Nephron progenitor cell (in vitro differentiated cells): ENCODE results near the gene UNC13C.

Experiments
- DNase-seq: peaks from one replicate; pipeline ENCODE4 v3.0.0; 2021
- H3K27ac Mint-ChIP-seq: 2 replicates; pipeline ENCODE4 v1.8.0; 2021; ENCODE audit warnings: mild to moderate bottlenecking, moderate library complexity, mixed read lengths
- H3K27me3 Mint-ChIP-seq: 2 replicates; pipeline ENCODE4 v1.8.0; 2021; ENCODE audit warnings: mild to moderate bottlenecking, low read depth, mixed read lengths; ENCODE audit not compliant: poor library complexity
- H3K36me3 Mint-ChIP-seq: 2 replicates; pipeline ENCODE4 v1.8.0; 2021; ENCODE audit warnings: low read depth, mixed read lengths
- H3K4me1 Mint-ChIP-seq: 2 replicates; pipeline ENCODE4 v1.8.0; 2021; ENCODE audit warnings: mixed read lengths
- H3K4me3 Mint-ChIP-seq: 2 replicates; pipeline ENCODE4 v1.8.0; 2021; ENCODE audit warnings: mild to moderate bottlenecking, moderate library complexity, mixed read lengths
- H3K9me3 Mint-ChIP-seq: 2 replicates; pipeline ENCODE4 v1.8.0; 2021; ENCODE audit warnings: mild to moderate bottlenecking, moderate library complexity, mixed read lengths
- TF ChIP-seq, protein P1 (sequence below): fragments of 200-600 bp; sonication (generic); IDR thresholded peaks from 2 replicates; pipeline ENCODE4 v1.5.0; 2021; ENCODE audit warnings: antibody characterized with exemption

Gene UNC13C

DNA sequence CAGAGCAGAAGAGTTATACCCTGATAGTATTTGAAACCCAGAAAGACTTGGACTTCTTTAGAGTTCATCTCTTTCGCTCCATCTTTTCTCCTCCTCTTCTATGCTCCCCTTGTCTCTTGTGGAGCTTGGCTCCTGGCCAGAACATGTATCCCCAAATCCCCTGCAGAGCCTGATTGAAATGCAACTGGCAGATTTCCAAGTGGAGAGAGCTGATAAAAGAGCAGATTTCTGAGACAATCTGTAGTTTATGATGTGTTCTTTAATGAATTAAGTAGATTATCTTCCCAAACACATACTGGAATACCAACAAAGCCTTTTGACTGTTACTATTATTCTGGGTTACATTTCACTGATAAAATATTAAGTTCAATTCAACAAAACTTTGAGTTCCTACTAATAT, 33.4 kb downstream of the UNC13C start:
- no peak for DNase-seq
- Mint-ChIP-seq H3K4me3 (no peak overlapping the region), H3K9me3 (no peaks in the 10 kb centered on the region), H3K27me3 (peaks cover 8% of the 10 kb centered on the region), H3K4me1 (no peaks in the 10 kb centered on the region), H3K36me3 (no peaks in the 10 kb centered on the region), H3K27ac (no peak overlapping the region)
- TF ChIP-seq, protein P1, sequence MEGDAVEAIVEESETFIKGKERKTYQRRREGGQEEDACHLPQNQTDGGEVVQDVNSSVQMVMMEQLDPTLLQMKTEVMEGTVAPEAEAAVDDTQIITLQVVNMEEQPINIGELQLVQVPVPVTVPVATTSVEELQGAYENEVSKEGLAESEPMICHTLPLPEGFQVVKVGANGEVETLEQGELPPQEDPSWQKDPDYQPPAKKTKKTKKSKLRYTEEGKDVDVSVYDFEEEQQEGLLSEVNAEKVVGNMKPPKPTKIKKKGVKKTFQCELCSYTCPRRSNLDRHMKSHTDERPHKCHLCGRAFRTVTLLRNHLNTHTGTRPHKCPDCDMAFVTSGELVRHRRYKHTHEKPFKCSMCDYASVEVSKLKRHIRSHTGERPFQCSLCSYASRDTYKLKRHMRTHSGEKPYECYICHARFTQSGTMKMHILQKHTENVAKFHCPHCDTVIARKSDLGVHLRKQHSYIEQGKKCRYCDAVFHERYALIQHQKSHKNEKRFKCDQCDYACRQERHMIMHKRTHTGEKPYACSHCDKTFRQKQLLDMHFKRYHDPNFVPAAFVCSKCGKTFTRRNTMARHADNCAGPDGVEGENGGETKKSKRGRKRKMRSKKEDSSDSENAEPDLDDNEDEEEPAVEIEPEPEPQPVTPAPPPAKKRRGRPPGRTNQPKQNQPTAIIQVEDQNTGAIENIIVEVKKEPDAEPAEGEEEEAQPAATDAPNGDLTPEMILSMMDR: no peak

DNA sequence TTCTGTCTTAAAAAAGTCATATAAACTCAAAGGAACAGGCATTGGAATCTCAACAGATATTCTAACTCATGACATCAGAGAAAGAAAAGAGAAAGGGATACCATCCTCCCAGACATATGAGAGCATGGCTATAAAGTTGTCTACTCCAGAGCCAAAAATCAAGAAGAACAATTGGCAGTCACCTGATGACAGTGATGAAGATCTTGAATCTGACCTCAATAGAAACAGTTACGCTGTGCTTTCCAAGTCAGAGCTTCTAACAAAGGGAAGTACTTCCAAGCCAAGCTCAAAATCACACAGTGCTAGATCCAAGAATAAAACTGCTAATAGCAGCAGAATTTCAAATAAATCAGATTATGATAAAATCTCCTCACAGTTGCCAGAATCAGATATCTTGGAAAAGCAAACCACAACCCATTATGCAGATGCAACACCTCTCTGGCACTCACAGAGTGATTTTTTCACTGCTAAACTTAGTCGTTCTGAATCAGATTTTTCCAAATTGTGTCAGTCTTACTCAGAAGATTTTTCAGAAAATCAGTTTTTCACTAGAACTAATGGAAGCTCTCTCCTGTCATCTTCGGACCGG, 35.9 kb downstream of the UNC13C start:
- H3K4me1 Mint-ChIP-seq: no peaks in the 10 kb centered on the region

DNA sequence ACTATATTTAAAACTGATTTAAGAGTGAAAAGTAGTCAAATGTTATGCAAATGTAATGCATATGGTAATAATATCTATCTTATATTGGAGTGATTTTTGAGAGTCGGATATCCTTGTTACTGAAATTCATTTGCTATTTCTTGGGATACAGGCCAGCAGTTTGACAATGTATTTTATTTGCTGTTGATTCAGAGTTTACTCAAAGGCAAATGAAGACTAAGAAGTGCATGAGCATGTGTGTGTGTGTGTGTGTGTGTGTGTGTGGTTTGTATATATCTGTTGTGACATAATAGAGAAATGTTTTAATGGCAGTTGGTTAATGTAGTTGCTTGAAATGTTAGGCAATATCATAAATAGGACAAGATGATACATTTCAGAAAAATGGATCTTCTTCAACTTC, 39.0 kb downstream of the UNC13C start:
- TF ChIP-seq, protein P1: no peak
- H3K36me3 Mint-ChIP-seq: no peaks in the 10 kb centered on the region
- DNase-seq: no peak
- H3K27ac Mint-ChIP-seq: no peak overlapping the region
- H3K4me1 Mint-ChIP-seq: no peaks in the 10 kb centered on the region
- H3K9me3 Mint-ChIP-seq: peaks cover under 1% of the 10 kb centered on the region
- peaks cover 3% of the 10 kb centered on the region for H3K27me3 Mint-ChIP-seq
- no peak overlapping the region for H3K4me3 Mint-ChIP-seq

More for the DNA sequence above, 35.9 kb downstream of the UNC13C start:
- H3K4me3 Mint-ChIP-seq: no peak overlapping the region
- H3K9me3 Mint-ChIP-seq: no peaks in the 10 kb centered on the region
- H3K27me3 Mint-ChIP-seq: peaks cover 7% of the 10 kb centered on the region
- no peak for DNase-seq
- H3K27ac Mint-ChIP-seq: no peak overlapping the region
- TF ChIP-seq, protein P1: no peak
- H3K36me3 Mint-ChIP-seq: no peaks in the 10 kb centered on the region

DNA sequence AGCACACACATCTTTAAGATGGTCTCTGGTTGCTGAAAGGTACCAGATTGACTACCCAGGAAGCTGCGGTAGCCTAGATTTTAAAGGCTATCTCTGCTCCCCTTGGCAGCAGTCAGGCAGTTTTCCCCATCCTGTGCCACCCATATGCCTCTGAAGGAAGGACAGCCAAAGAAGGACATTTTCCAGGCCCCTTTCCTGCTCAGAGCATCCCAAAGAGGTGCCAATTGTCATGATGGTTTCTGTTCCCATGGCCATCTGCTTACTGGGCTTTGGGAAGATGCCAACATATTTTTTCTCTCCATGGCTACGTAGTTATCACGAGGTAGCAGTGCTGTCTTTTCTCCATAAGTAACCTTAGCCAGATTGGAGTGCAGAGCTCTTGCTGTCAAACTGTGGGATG, 39.7 kb downstream of the UNC13C start:
- H3K27me3 Mint-ChIP-seq: peaks cover 2% of the 10 kb centered on the region
- H3K36me3 Mint-ChIP-seq: no peaks in the 10 kb centered on the region
- DNase-seq: no peak
- peaks cover 5% of the 10 kb centered on the region for H3K9me3 Mint-ChIP-seq
- H3K27ac Mint-ChIP-seq: no peak overlapping the region
- TF ChIP-seq, protein P1: no peak
- H3K4me3 Mint-ChIP-seq: no peak overlapping the region
- no peaks in the 10 kb centered on the region for H3K4me1 Mint-ChIP-seq

DNA sequence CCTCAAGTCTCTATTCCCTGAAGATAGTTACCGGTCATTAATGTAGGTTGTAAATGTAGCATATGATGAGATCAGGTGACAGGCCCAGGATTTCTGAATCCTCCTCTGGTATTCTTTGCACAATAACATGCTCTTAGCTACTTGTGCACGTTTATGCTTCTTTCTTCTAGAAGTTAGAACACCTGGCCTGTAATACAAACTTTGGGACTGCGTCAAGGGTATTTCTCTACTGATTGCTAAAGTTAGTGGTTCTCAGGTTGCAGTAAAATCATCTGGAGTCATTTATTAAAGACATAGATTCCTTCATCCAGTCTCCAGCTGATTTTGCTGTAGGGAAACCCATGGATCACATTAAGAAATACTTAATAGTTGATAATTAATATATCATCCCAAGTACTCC, 48.0 kb downstream of the UNC13C start:
- Mint-ChIP-seq H3K4me1 (peaks cover 6% of the 10 kb centered on the region), H3K27me3 (no peaks in the 10 kb centered on the region), H3K9me3 (peaks cover 5% of the 10 kb centered on the region), H3K4me3 (no peak overlapping the region), H3K27ac (no peak overlapping the region), H3K36me3 (no peaks in the 10 kb centered on the region)
- no peak for DNase-seq
- TF ChIP-seq, protein P1: no peak

DNA sequence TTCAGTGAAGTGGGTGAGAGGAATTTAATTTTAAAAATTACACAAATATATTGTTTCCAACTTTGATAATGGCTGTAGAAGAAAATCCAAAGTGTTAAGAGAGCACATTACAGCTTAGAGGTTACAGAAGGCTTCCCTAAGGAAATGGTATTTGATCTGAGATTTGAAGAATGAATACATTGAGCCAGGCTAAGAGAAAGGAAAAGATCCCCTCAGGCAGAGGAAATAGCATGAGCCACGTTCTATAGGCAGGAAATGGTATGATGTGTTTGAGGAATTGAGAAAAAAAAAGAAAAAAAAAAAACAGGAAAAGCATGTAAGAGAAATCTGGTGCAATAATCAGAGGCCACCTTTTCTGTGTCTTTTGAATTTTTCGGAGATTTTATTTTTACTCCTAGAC, 48.6 kb downstream of the UNC13C start:
- no peak for DNase-seq
- Mint-ChIP-seq H3K4me1 (peaks cover 6% of the 10 kb centered on the region), H3K36me3 (no peaks in the 10 kb centered on the region), H3K27me3 (no peaks in the 10 kb centered on the region), H3K9me3 (peaks cover 6% of the 10 kb centered on the region), H3K27ac (no peak overlapping the region), H3K4me3 (no peak overlapping the region)
- TF ChIP-seq, protein P1: no peak
